Mesendoderm (in vitro differentiated cells): ENCODE results near the gene EXOC5.
A peak's percentile ranks its signal among the peaks of the same experiment; 100 is the strongest.

Experiments used
- DNase-seq: peaks from one replicate; pipeline ENCODE4 v3.0.0; 2013
- H2AK5ac ChIP-seq: 2 replicates; pipeline ENCODE4 v1.6.1; 2013; ENCODE audit warnings: low read length, inconsistent platforms
- H2BK120ac ChIP-seq: 2 replicates; pipeline ENCODE4 v1.6.1; 2013; ENCODE audit warnings: low read depth, mild to moderate bottlenecking, low read length, moderate library complexity, mixed read lengths
- H2BK15ac ChIP-seq: replicated peaks from 2 replicates; pipeline ENCODE4 v1.6.1; 2013; ENCODE audit warnings: low read depth, mild to moderate bottlenecking, moderate library complexity
- H2BK5ac ChIP-seq: 2 replicates; pipeline ENCODE4 v1.6.1; 2013; ENCODE audit warnings: low read length, inconsistent platforms
- H3K18ac ChIP-seq: 2 replicates; pipeline ENCODE4 v1.6.1; 2013; ENCODE audit warnings: mild to moderate bottlenecking, low read length, mixed read lengths
- H3K23ac ChIP-seq: one replicate; pipeline ENCODE4 v1.6.1; 2013; ENCODE audit warnings: low read length
- H3K27ac ChIP-seq: 2 replicates; pipeline ENCODE4 v1.5.1; 2013; ENCODE audit warnings: low read depth, mild to moderate bottlenecking, inconsistent platforms, low read length, moderate library complexity
- H3K27me3 ChIP-seq: 2 replicates; pipeline ENCODE4 v1.6.1; 2013; ENCODE audit warnings: low read length, control low read depth, mild to moderate bottlenecking, inconsistent platforms; ENCODE audit not compliant: insufficient read depth, poor library complexity
- H3K36me3 ChIP-seq: 2 replicates; pipeline ENCODE4 v1.6.1; 2013; ENCODE audit warnings: low read length, inconsistent platforms; ENCODE audit not compliant: control insufficient read depth, insufficient read depth
- H3K4ac ChIP-seq: one replicate; pipeline ENCODE4 v1.6.1; 2013; ENCODE audit warnings: low read depth, mild to moderate bottlenecking, low read length, moderate library complexity
- H3K4me1 ChIP-seq: 2 replicates; pipeline ENCODE4 v1.6.1; 2013; ENCODE audit warnings: low read depth, low read length, inconsistent platforms; ENCODE audit not compliant: control insufficient read depth
- H3K4me2 ChIP-seq: 2 replicates; pipeline ENCODE4 v1.6.1; 2013; ENCODE audit warnings: low read length
- H3K4me3 ChIP-seq: 2 replicates; pipeline ENCODE4 v1.5.1; 2013; ENCODE audit warnings: mild to moderate bottlenecking, low read length
- H3K56ac ChIP-seq: one replicate; pipeline ENCODE4 v1.6.1; 2013; ENCODE audit warnings: low read length
- H3K79me1 ChIP-seq: 2 replicates; pipeline ENCODE4 v1.6.1; 2013; ENCODE audit warnings: low read length, inconsistent platforms
- H3K79me2 ChIP-seq: 2 replicates; pipeline ENCODE4 v1.6.1; 2013; ENCODE audit warnings: mild to moderate bottlenecking, low read length; ENCODE audit not compliant: control insufficient read depth, insufficient read depth
- H3K9ac ChIP-seq: 2 replicates; pipeline ENCODE4 v1.6.1; 2013; ENCODE audit warnings: low read length, inconsistent platforms
- H4K5ac ChIP-seq: one replicate; pipeline ENCODE4 v1.6.1; 2013; ENCODE audit warnings: low read length
- H4K8ac ChIP-seq: one replicate; pipeline ENCODE4 v1.6.1; 2013; ENCODE audit warnings: low read depth, mild to moderate bottlenecking, control low read depth, low read length, moderate library complexity
- WGBS: extraction: QIAGEN DNeasy Blood & Tissue Kit; methylation state at CpG from one replicate; pipeline ENCODE4 v1.1.7; 2013; ENCODE audit warnings: low lambda C conversion rate, missing lambda C conversion rate; ENCODE audit not compliant: insufficient coverage; ENCODE audit errors: extremely low coverage; 5-methylcytosine and 5-hydroxymethylcytosine counted together

Gene EXOC5

GRCh38 chr14:57287745-57288144 lies 19.0 kb upstream of the EXOC5 start:
- peak; percentile 57 for DNase-seq
- no peak overlapping the region for H3K9ac ChIP-seq
- no peak overlapping the region for H3K23ac ChIP-seq
- no peak overlapping the region for H2BK120ac ChIP-seq
- no peak overlapping the region for H4K5ac ChIP-seq
- H4K8ac ChIP-seq = no peak overlapping the region
- no peaks in the 10 kb centered on the region for H3K27me3 ChIP-seq
- no peak overlapping the region for H2BK5ac ChIP-seq
- H3K4me1 ChIP-seq = no peaks in the 10 kb centered on the region
- H2AK5ac ChIP-seq = no peak overlapping the region
- no peaks in the 10 kb centered on the region for H3K79me1 ChIP-seq
- no peak overlapping the region for H3K56ac ChIP-seq
- no CpG with 5 or more reads among the region's 2 CpGs for WGBS
- no peak overlapping the region for H3K4me3 ChIP-seq
- no peaks in the 10 kb centered on the region for H3K79me2 ChIP-seq
- no peaks in the 10 kb centered on the region for H3K36me3 ChIP-seq
- no peak overlapping the region for H3K27ac ChIP-seq
- H3K4me2 ChIP-seq = no peak overlapping the region
- H3K18ac ChIP-seq = no peak overlapping the region
- no peak overlapping the region for H3K4ac ChIP-seq
- H2BK15ac ChIP-seq = no peak overlapping the region

GRCh38 chr14:57277062-57277461 lies 8.4 kb upstream of the EXOC5 start:
- no peak overlapping the region for H3K56ac ChIP-seq
- no peak overlapping the region for H3K9ac ChIP-seq
- H4K8ac ChIP-seq = no peak overlapping the region
- H3K79me1 ChIP-seq = peaks cover 6% of the 10 kb centered on the region
- H3K36me3 ChIP-seq = peaks cover 1% of the 10 kb centered on the region
- no CpG with 5 or more reads among the region's 3 CpGs for WGBS
- H3K79me2 ChIP-seq = peaks cover 17% of the 10 kb centered on the region
- no peak overlapping the region for H3K4ac ChIP-seq
- no peak overlapping the region for H2AK5ac ChIP-seq
- no peak overlapping the region for H3K4me3 ChIP-seq
- no peak overlapping the region for H3K23ac ChIP-seq
- no peak overlapping the region for H2BK120ac ChIP-seq
- H3K27ac ChIP-seq = no peak overlapping the region
- no peak overlapping the region for H3K4me2 ChIP-seq
- H2BK15ac ChIP-seq = no peak overlapping the region
- H3K4me1 ChIP-seq = no peaks in the 10 kb centered on the region
- H3K27me3 ChIP-seq = no peaks in the 10 kb centered on the region
- DNase-seq = no peak
- no peak overlapping the region for H2BK5ac ChIP-seq
- no peak overlapping the region for H4K5ac ChIP-seq
- H3K18ac ChIP-seq = no peak overlapping the region

DNA sequence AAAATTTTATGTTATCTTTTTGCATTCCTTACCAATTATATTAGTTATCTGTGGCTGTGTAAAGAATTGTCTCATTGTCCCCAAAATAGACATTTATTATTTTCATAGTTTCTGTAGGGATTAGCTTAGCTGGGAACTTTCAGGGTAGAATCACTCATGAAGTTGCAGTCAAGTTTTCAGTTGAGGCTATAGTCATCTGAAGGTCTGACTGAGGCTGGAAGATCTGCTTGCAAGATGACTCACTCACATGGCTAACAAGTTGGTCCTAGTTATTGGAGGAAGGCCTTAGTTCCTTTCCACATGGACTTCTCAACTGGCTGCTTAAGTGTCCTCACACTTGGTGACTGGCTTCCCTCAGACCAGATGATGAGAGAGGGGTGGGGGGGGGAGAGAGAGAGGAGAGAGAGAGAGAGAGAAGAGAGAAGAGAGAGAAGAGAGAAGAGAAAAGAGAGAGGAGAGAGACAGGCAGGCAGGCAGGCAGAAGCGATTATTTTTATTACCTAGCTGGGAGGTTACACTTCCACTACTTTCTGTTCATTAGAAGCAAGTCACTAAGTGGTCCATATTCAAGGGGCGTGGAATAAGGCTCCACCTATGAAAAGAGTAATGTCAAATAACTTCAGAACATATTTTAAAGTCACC lies 6.4 kb upstream of the EXOC5 start:
- Histone ChIP-seq H3K79me2 (peaks cover 29% of the 10 kb centered on the region), H4K5ac (no peak overlapping the region), H3K27ac (no peak overlapping the region), H3K56ac (no peak overlapping the region), H3K18ac (no peak overlapping the region), H2BK120ac (no peak overlapping the region), H3K79me1 (peaks cover 8% of the 10 kb centered on the region), H2BK15ac (no peak overlapping the region), H2AK5ac (no peak overlapping the region), H3K27me3 (no peaks in the 10 kb centered on the region), H3K9ac (no peak overlapping the region), H4K8ac (no peak overlapping the region), H3K4me3 (no peak overlapping the region), H3K4ac (no peak overlapping the region), H3K23ac (no peak overlapping the region), H3K4me2 (no peak overlapping the region), H2BK5ac (no peak overlapping the region), H3K36me3 (peaks cover 1% of the 10 kb centered on the region), H3K4me1 (peaks cover 1% of the 10 kb centered on the region)
- WGBS = no CpG with 5 or more reads among the region's 2 CpGs
- DNase-seq = no peak

DNA sequence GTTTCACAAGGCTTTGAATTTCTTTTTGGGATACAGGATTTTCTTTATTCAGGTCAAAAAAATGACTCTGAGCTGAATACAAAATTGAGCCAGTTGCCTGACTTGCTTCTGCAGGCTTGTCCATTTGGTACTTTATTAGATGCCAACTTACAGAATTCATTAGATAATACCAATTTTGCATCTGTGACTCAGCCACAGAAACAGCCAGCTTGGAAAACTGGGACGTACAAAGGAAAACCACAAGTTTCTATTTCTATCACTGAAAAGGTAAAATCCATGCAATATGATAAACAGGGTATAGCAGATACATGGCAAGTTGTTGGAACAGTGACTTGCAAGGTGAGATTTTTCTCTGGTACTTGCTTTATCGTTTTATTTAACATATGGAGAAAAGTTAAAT lies 5.8 kb upstream of the EXOC5 start:
- no peak overlapping the region for H2AK5ac ChIP-seq
- no peak overlapping the region for H3K23ac ChIP-seq
- no peak overlapping the region for H2BK5ac ChIP-seq
- H3K56ac ChIP-seq = no peak overlapping the region
- H3K18ac ChIP-seq = no peak overlapping the region
- no peak overlapping the region for H3K4me3 ChIP-seq
- H4K5ac ChIP-seq = no peak overlapping the region
- no peak overlapping the region for H4K8ac ChIP-seq
- H3K27ac ChIP-seq = no peak overlapping the region
- peaks cover 32% of the 10 kb centered on the region for H3K79me2 ChIP-seq
- no peak overlapping the region for H3K9ac ChIP-seq
- no peaks in the 10 kb centered on the region for H3K27me3 ChIP-seq
- peaks cover 1% of the 10 kb centered on the region for H3K4me1 ChIP-seq
- peaks cover 8% of the 10 kb centered on the region for H3K79me1 ChIP-seq
- no peak overlapping the region for H3K4me2 ChIP-seq
- peaks cover 1% of the 10 kb centered on the region for H3K36me3 ChIP-seq
- no peak for DNase-seq
- no CpG with 5 or more reads among the region's 2 CpGs for WGBS
- no peak overlapping the region for H3K4ac ChIP-seq
- no peak overlapping the region for H2BK15ac ChIP-seq
- no peak overlapping the region for H2BK120ac ChIP-seq

GRCh38 chr14:57273236-57273635 lies 4.5 kb upstream of the EXOC5 start:
- no CpG with 5 or more reads among the region's 1 CpG for WGBS
- no peak overlapping the region for H4K5ac ChIP-seq
- peaks cover 1% of the 10 kb centered on the region for H3K4me1 ChIP-seq
- DNase-seq = no peak
- peaks cover 1% of the 10 kb centered on the region for H3K36me3 ChIP-seq
- no peak overlapping the region for H3K18ac ChIP-seq
- H2AK5ac ChIP-seq = no peak overlapping the region
- no peak overlapping the region for H2BK120ac ChIP-seq
- H3K4me2 ChIP-seq = no peak overlapping the region
- no peak overlapping the region for H3K23ac ChIP-seq
- H3K27ac ChIP-seq = no peak overlapping the region
- H3K79me2 ChIP-seq = peaks cover 32% of the 10 kb centered on the region
- H3K56ac ChIP-seq = no peak overlapping the region
- H3K9ac ChIP-seq = no peak overlapping the region
- H3K79me1 ChIP-seq = peaks cover 10% of the 10 kb centered on the region
- no peak overlapping the region for H2BK5ac ChIP-seq
- no peaks in the 10 kb centered on the region for H3K27me3 ChIP-seq
- H3K4ac ChIP-seq = no peak overlapping the region
- no peak overlapping the region for H4K8ac ChIP-seq
- H2BK15ac ChIP-seq = no peak overlapping the region
- no peak overlapping the region for H3K4me3 ChIP-seq

DNA sequence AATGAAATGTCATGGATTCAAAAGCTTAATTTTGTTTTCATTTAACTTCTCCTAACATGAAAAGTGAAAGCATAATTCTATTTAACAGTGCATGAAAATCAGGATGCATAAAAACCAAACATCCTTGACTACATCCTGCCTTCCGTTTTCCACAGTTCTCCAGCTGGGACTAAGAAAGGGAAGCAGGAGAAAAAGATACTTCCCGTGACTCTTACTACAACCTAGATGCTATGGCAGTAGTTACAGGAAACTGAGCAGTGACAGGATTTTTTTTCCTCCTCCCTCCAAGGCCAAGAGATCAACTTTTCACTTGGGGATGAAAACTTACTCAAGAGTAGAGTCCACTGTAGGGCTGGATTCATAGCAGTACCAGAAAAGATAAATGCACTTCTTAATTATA lies 2.6 kb downstream of the EXOC5 start:
- WGBS = no CpG with 5 or more reads among the region's 2 CpGs
- Histone ChIP-seq H2BK5ac (no peak overlapping the region), H3K4me3 (no peak overlapping the region), H3K9ac (no peak overlapping the region), H3K23ac (no peak overlapping the region), H3K4ac (no peak overlapping the region), H3K18ac (no peak overlapping the region), H2BK15ac (no peak overlapping the region), H4K8ac (no peak overlapping the region), H3K79me1 (peaks cover 11% of the 10 kb centered on the region), H4K5ac (no peak overlapping the region), H3K4me2 (no peak overlapping the region), H2BK120ac (no peak overlapping the region), H3K56ac (no peak overlapping the region), H3K4me1 (peaks cover 1% of the 10 kb centered on the region), H3K79me2 (peaks cover 48% of the 10 kb centered on the region), H2AK5ac (no peak overlapping the region), H3K27me3 (no peaks in the 10 kb centered on the region), H3K27ac (no peak overlapping the region), H3K36me3 (no peaks in the 10 kb centered on the region)
- DNase-seq = no peak
